ENCODE results near the gene GRM7.

GRM7 gene

GRCh38 chr3:7754653-7755441 lies 893.9 kb downstream of the GRM7 start:
- no peak for TF ChIP-seq CTCF (IDR thresholded peaks at IDR 0.05; ENCODE audit: control insufficient read depth, insufficient read depth, low read depth, low read length, missing control alignments)
- H3K4me3 ChIP-seq (ENCODE audit: control insufficient read depth, low read depth, low read length): no peak overlapping the region
- DNase-seq (ENCODE audit: low read depth): no peak

GRCh38 chr3:7759630-7760029 lies 898.7 kb downstream of the GRM7 start:
- no peak overlapping the region for H3K4me3 ChIP-seq (ENCODE audit: control insufficient read depth, low read depth, low read length)
- DNase-seq (ENCODE audit: low read depth): no peak
- no peak for TF ChIP-seq CTCF (IDR thresholded peaks at IDR 0.05; ENCODE audit: control insufficient read depth, insufficient read depth, low read depth, low read length, missing control alignments)

GRCh38 chr3:7760718-7761117 lies 899.8 kb downstream of the GRM7 start:
- no peak overlapping the region for H3K4me3 ChIP-seq (ENCODE audit: control insufficient read depth, low read depth, low read length)
- no peak for TF ChIP-seq CTCF (IDR thresholded peaks at IDR 0.05; ENCODE audit: control insufficient read depth, insufficient read depth, low read depth, low read length, missing control alignments)
- DNase-seq (ENCODE audit: low read depth): no peak

GRCh38 chr3:7764115-7764514 lies 903.2 kb downstream of the GRM7 start:
- no peak for TF ChIP-seq CTCF (IDR thresholded peaks at IDR 0.05; ENCODE audit: control insufficient read depth, insufficient read depth, low read depth, low read length, missing control alignments)
- H3K4me3 ChIP-seq (ENCODE audit: control insufficient read depth, low read depth, low read length): no peak overlapping the region
- no peak for DNase-seq (ENCODE audit: low read depth)

GRCh38 chr3:7766530-7766929 lies 905.6 kb downstream of the GRM7 start:
- no peak for DNase-seq (ENCODE audit: low read depth)
- no peak for TF ChIP-seq CTCF (IDR thresholded peaks at IDR 0.05; ENCODE audit: control insufficient read depth, insufficient read depth, low read depth, low read length, missing control alignments)
- H3K4me3 ChIP-seq (ENCODE audit: control insufficient read depth, low read depth, low read length): no peak overlapping the region

- no peak for DNase-seq (ENCODE audit: low read depth)
- TF ChIP-seq CTCF (IDR thresholded peaks at IDR 0.05; ENCODE audit: control insufficient read depth, insufficient read depth, low read depth, low read length, missing control alignments): no peak
- no peak overlapping the region for H3K4me3 ChIP-seq (ENCODE audit: control insufficient read depth, low read depth, low read length)
Observed at GRCh38 chr3:7779331-7779730, 918.4 kb downstream of the GRM7 start.
